AG09319 (cell line): ENCODE results near the gene ZFYVE21.
A peak's percentile ranks its signal among the peaks of the same experiment; 100 is the strongest.

Experiments used
- DNase-seq: peaks from one replicate; pipeline ENCODE4 v3.0.0-alpha.2; 2010; ENCODE audit warnings: low read depth; ENCODE audit errors: extremely low read depth
- CTCF ChIP-seq: IDR thresholded peaks from 2 replicates; pipeline ENCODE4 v1.5.1; 2011; ENCODE audit warnings: low read depth, mild to moderate bottlenecking, inconsistent platforms, low read length, moderate library complexity

ZFYVE21 gene

GRCh38 chr14:103715052-103716000 lies at the start of gene ZFYVE21, which contains the start of gene XRCC3:
TSS of gene ZFYVE21 (plus strand) at chr14:103715810. CDS start at chr14:103715842, 32 bp downstream.
TSS of gene XRCC3 (minus strand) at chr14:103715451. CDS start at chr14:103711087, 4,364 bp downstream.
- TF ChIP-seq CTCF = no peak
- peak; percentile 98 for DNase-seq

- no peak for DNase-seq
- no peak for TF ChIP-seq CTCF
Measured at GRCh38 chr14:103667671-103668070, 47.9 kb upstream of the ZFYVE21 start.

DNA sequence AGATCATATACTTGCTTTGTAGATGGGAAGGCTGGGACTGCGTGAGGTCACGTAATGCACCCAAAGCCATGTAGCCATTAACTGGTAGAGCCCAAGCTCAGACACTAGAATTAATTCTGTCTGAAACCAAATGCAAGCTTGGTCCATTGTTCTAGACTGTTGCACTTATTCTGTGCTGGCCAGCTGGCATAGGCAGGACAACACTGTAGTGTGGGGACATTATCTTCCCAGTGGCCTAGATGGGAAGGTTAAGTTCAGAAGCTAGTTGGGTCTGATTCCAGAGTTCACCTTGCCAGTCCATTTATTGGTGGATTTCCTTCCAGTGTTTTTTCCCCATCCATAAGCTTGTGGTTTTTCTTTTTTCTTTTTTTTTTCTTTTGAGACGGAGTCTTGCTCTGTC lies 47.5 kb upstream of the ZFYVE21 start:
- no peak for TF ChIP-seq CTCF
- DNase-seq = no peak

- no peak for DNase-seq
- TF ChIP-seq CTCF = no peak
Measured at GRCh38 chr14:103669370-103669769, 46.2 kb upstream of the ZFYVE21 start.

DNA sequence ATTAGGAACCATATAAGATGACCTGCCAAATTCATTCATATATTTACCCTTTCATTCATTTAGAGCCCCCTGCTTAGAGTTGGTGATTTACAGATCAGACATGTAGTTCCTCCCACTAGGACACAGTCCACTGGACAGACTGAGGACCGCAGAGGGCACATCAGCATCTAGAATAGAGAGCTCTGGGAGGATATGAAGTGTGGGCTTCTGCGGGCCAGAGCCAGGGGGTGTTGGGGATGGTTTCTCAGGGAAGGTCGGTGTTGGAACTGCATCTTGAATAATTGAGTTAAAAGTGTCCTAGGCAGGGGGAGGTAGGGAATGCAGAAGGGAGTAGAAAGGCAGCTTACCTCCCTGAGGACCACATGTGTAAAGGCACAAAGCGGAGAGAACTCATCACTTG lies 43.7 kb upstream of the ZFYVE21 start:
- DNase-seq = no peak
- no peak for TF ChIP-seq CTCF

GRCh38 chr14:103675957-103676356 lies 39.7 kb upstream of the ZFYVE21 start:
- DNase-seq = no peak
- no peak for TF ChIP-seq CTCF
